Spinal cord (tissue), 10 donors: Measurements from ENCODE around the gene CSNK2A1. TPM values are rescaled to one million over a fixed set of nuclear protein-coding genes. Genes with fewer than 3 reads are reported as not detected.

Source experiments
- DNase-seq, 6 donors: peaks; one replicate each; pipeline versions ENCODE4 v3.0.0 to v3.0.0-alpha.2; 2013 to 2015; ENCODE audit warnings: low spot score in 6 of 6, low read depth in 4 of 6
- H3K27ac ChIP-seq: one replicate; pipeline ENCODE4 v1.5.1; 2013; ENCODE audit warnings: low read depth, low read length, control low read depth
- H3K27me3 ChIP-seq: one replicate; pipeline ENCODE4 v1.6.1; 2013; ENCODE audit warnings: low read length; ENCODE audit not compliant: control insufficient read depth, insufficient read depth
- H3K36me3 ChIP-seq: one replicate; pipeline ENCODE4 v1.6.1; 2013; ENCODE audit warnings: low read length; ENCODE audit not compliant: control insufficient read depth, insufficient read depth
- H3K4me1 ChIP-seq: one replicate; pipeline ENCODE4 v1.6.1; 2013; ENCODE audit warnings: low read length; ENCODE audit not compliant: control insufficient read depth, insufficient read depth
- H3K4me3 ChIP-seq: one replicate; pipeline ENCODE4 v1.5.1; 2013; ENCODE audit warnings: low read depth, low read length, control low read depth
- H3K9me3 ChIP-seq: one replicate; pipeline ENCODE4 v1.6.1; 2013; ENCODE audit warnings: low read length; ENCODE audit not compliant: control insufficient read depth, insufficient read depth
- WGBS: methylation state at CpG from one replicate; pipeline ENCODE4 v1.1.5; 2013; ENCODE audit warnings: missing lambda C conversion rate; ENCODE audit not compliant: insufficient coverage; 5-methylcytosine and 5-hydroxymethylcytosine counted together
- polyA plus RNA-seq, 2 donors: library from polyadenylated mRNA; unstranded; fragments of 120-200 nt; gene quantifications; one replicate each; pipeline ENCODE4 v1.2.1, GENCODE V29; 2013; ENCODE audit not compliant: insufficient read length in 2 of 2
- total RNA-seq, 2 donors: library from RNA; depleted of rRNA in 1 of 2; stranded (reverse); fragments of 120-200 nt in 1 of 2; fragments of >200 nt in 1 of 2; gene quantifications; one replicate each; pipeline versions ENCODE4 v1.2.3 to v1.2.4, GENCODE V29; 2013 to 2014
- donor health status: healthy.

Gene CSNK2A1
- total and polyA plus RNA-seq, 4 donors = 121 to 164 (median 146) TPM

- peaks cover 7% of the 10 kb centered on the region for H3K36me3 ChIP-seq
- no peaks in the 10 kb centered on the region for H3K27me3 ChIP-seq
- DNase-seq = no peak
- no peak overlapping the region for H3K4me3 ChIP-seq
- H3K27ac ChIP-seq = no peak overlapping the region
- peaks cover 2% of the 10 kb centered on the region for H3K9me3 ChIP-seq
- no peaks in the 10 kb centered on the region for H3K4me1 ChIP-seq
- 98% methylated on average over 8 of the region's 9 CpGs for WGBS
Measured at GRCh38 chr20:472137-472846, 71.3 kb downstream of the CSNK2A1 start.

DNA sequence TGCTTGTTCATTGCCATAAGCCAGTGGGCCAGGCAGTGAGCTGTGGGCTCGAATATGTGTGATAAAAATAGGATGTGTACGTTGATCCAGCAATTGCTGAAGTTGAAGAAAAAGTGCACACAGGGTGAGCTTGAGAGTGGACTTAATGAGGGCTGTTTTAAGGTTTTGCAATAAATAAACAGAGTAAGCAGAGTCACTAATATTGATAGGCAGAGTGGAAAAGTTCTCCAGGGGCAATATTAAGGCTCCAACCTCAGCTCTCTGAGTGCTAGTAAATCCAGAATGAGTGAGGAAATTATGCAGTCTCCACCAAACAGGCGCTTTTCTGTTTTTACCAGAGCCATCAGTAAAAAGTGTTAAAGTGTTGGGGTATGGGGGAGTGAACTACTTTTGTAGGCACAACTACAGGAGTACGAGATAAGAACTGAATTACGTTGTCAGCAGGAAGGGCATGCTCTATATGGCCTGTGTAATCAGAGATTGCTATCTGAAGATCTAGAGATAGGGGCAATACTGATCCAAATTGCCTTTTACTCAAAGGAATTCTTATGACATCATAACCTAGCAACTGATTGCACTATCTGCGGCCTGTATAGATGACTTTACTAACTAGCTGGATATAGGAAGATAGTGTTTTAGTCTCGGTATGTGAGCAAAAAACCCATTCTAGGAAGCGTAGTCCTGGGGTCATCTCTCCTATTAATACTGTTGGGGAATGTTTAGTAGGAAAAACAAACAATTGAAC is 73.7 kb downstream of the CSNK2A1 start:
- DNase-seq = no peak
- H3K4me3 ChIP-seq = no peak overlapping the region
- H3K9me3 ChIP-seq = peaks cover 2% of the 10 kb centered on the region
- 69% methylated on average over 4 of the region's 8 CpGs for WGBS
- H3K36me3 ChIP-seq = no peaks in the 10 kb centered on the region
- H3K27ac ChIP-seq = no peak overlapping the region
- H3K27me3 ChIP-seq = no peaks in the 10 kb centered on the region
- H3K4me1 ChIP-seq = no peaks in the 10 kb centered on the region

- 88% methylated on average over 5 of the region's 7 CpGs for WGBS
- H3K36me3 ChIP-seq = no peaks in the 10 kb centered on the region
- no peak for DNase-seq
- H3K4me1 ChIP-seq = peaks cover 5% of the 10 kb centered on the region
- H3K27me3 ChIP-seq = no peaks in the 10 kb centered on the region
- H3K9me3 ChIP-seq = peaks cover 2% of the 10 kb centered on the region
- no peak overlapping the region for H3K27ac ChIP-seq
- no peak overlapping the region for H3K4me3 ChIP-seq
Measured at GRCh38 chr20:467755-468154, 75.8 kb downstream of the CSNK2A1 start.

DNA sequence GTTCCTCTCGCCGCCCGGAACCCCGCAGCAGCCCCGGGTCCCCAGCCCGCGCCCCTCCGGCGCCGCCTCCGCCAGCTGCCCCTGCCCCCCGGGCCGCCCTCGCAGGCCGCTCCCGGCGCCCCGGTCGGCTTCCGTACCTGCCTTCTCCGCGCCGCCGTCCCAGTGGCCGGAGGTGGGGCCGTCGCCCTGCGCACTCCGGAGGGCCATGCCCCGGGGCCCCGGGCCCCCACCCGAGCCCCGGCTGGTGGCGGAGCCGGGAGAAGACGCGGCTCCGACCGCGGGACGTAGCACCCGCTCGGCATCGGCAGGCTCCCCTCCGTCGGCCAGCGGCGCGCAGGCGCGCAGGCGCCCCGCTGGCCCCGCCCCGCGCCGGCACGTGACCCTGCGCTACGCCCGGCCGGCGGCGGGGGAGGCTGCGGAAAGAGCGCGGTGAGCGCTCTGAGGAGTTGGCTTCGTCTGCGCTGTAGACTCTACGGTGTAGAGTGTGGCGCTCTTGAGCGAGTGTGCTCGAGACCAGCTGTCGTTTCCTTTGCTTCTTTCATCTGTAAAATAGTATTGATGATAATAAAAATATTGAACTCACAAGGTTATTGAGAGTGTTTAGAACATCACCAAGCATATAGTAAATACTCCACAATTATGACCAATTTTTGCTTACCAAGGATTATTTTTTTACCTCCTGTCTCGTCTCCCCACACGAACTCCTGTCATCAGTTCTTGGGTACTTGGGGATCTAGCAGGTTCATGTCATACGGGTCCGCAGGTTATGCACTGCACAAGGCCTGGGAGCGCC is 81.2 kb downstream of the CSNK2A1 start, which contains the start of gene TBC1D20:
TSS of gene TBC1D20 (minus strand) at position 335 of the 793 bp plus-strand sequence. CDS start at position 207, 128 bp downstream.
- Histone ChIP-seq H3K27me3 (no peaks in the 10 kb centered on the region), H3K4me1 (peaks cover 13% of the 10 kb centered on the region), H3K9me3 (peaks cover under 1% of the 10 kb centered on the region), H3K36me3 (no peaks in the 10 kb centered on the region), H3K4me3 (peak within 1 kb of the TSS; percentile 49), H3K27ac (peak within 1 kb of the TSS; percentile 77)
- WGBS = under 1% methylated on average over 73 of the region's 80 CpGs
- peak; percentile 77 to 97 (median 84) for DNase-seq

GRCh38 chr20:461254-462198 is 82.1 kb downstream of the CSNK2A1 start:
- Histone ChIP-seq H3K4me3 (peak overlapping the region; percentile 49), H3K27ac (peak overlapping the region; percentile 77), H3K36me3 (no peaks in the 10 kb centered on the region), H3K9me3 (no peaks in the 10 kb centered on the region), H3K27me3 (no peaks in the 10 kb centered on the region), H3K4me1 (peaks cover 13% of the 10 kb centered on the region)
- 8% methylated on average over 56 of the region's 60 CpGs for WGBS
- peak in 4 of 6 donors; percentile 7 to 42 (median 22) for DNase-seq

DNA sequence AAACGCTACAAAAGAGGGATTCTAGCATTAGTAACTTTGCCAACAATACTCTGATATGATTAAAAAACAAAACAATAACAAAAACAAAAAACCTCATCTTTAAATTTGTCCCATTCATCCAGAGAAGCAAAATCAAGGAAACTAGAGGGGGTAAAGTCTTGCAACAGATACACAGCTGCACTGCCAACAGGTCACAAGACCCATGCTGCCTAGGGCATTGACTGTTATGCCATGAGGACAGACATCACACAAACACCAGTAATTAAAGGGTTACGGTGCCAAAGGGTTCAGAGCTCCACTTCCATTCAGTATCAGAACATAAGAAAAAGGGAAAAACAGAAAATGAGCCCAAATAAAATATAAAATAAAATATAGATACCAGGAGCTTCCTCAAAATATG is 82.9 kb downstream of the CSNK2A1 start:
- H3K4me1 ChIP-seq = peaks cover 13% of the 10 kb centered on the region
- H3K27me3 ChIP-seq = no peaks in the 10 kb centered on the region
- DNase-seq = no peak
- H3K4me3 ChIP-seq = no peak overlapping the region
- WGBS = no CpG with 5 or more reads among the region's 2 CpGs
- no peaks in the 10 kb centered on the region for H3K36me3 ChIP-seq
- H3K27ac ChIP-seq = no peak overlapping the region
- no peaks in the 10 kb centered on the region for H3K9me3 ChIP-seq

GRCh38 chr20:460180-460579 is 83.4 kb downstream of the CSNK2A1 start:
- Histone ChIP-seq H3K9me3 (no peaks in the 10 kb centered on the region), H3K4me3 (no peak overlapping the region), H3K4me1 (peaks cover 13% of the 10 kb centered on the region), H3K27ac (no peak overlapping the region), H3K36me3 (no peaks in the 10 kb centered on the region), H3K27me3 (no peaks in the 10 kb centered on the region)
- no CpG with 5 or more reads among the region's 3 CpGs for WGBS
- DNase-seq = no peak

DNA sequence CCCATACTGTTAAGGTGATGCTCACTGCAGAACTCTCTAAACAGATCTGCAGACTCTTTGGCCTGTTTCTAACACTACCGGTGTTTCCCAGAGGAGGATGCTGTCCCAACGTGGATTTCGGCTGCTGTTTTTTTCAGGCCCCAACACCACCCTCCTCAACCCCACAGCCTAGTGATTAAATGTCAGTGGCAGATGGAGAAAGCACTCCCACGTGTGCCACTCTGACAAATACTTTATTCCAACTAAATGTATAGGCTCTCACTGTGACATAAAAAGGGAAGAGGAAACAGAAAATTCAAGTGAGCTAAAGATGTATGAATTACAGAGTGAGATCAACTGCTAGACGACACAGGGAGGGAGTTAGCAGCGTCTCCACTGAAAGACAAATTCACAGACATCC is 84.8 kb downstream of the CSNK2A1 start:
- Histone ChIP-seq H3K9me3 (no peaks in the 10 kb centered on the region), H3K4me1 (peaks cover 13% of the 10 kb centered on the region), H3K27ac (no peak overlapping the region), H3K36me3 (no peaks in the 10 kb centered on the region), H3K4me3 (no peak overlapping the region), H3K27me3 (no peaks in the 10 kb centered on the region)
- DNase-seq = peak in 1 of 6 donors; percentile 15
- WGBS = 80% methylated on average over 1 of the region's 6 CpGs

DNA sequence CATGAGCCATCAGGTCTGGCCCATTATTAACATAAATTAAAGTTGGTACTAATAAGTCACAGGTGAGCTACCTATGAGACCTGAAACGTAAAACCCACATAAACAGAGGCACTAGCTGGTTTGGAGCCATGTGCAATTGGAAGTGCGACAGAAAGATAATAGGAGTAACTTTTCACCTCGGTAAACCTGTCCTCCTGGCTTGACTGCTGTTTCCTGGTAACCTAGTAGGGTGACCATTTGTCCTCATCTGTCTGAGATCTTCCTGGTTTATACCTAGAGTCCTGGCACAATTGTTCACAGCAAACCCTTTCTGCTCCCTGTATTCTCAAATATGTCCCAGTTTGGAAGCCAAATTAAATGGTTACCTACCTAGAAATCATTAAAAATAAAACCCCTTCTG is 88.6 kb downstream of the CSNK2A1 start:
- no peak overlapping the region for H3K27ac ChIP-seq

More for the DNA sequence above, 88.6 kb downstream of the CSNK2A1 start:
- Histone ChIP-seq H3K4me3 (no peak overlapping the region), H3K27me3 (no peaks in the 10 kb centered on the region), H3K4me1 (no peaks in the 10 kb centered on the region), H3K9me3 (no peaks in the 10 kb centered on the region), H3K36me3 (peaks cover 11% of the 10 kb centered on the region)
- WGBS = 95% methylated on average over 3 of the region's 3 CpGs
- no peak for DNase-seq
